ENCODE data around the gene EEF1G. TPM values are rescaled to one million over a fixed set of nuclear protein-coding genes. Genes with fewer than 3 reads are reported as not detected.

EEF1G gene
- total RNA-seq, 2 experiments from 2014 or later, result 878 to 1,201 TPM

DNA sequence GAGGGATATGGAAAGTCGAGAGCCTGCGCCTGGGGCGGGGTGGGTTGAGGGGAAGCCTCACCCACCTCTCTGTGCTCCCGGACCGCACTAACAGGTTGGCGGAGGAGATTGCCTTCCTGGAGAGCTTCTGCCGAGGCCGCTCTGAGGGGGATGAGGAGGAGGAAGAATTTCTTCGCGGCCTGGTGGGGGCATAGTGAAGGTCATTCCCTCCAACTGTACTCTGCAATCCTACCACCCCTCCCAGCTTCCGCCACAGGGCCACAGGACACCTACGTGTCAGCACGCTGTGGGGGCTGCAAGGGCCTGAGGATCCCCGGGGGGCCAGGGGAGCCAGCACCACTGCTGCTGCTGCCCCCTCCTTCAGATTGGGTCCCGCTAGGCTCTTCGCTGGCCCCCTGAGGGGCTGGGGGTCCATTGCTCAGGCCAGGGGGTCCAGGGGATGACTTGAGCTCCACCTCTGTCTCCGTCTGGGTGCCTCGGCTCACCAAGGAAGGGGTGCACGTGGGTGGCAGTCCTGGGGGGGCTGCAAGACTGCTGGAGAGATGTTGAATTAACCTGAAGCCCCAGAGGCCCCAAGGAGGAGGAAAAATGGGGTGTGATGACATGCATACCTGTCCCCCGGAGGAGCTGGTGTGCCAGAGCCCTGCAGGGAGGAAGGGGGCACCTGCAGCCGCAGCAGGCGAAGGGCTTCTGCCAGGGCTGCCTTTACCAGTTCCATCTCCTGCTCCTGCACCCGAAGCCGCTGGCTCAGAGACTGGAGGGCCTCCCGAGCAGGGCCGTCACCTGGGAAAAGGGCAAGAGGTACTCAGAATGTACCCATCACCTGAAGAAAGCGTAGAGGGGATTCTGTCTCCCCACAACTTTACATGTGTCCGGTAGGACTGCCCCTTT lies 37.4 kb upstream of the EEF1G start:
- Mint-ChIP-seq H3K9me3 (ENCODE audit: low read depth) (no peaks in the 10 kb centered on the region), H3K4me3 (peak overlapping the region; percentile 100), H3K36me3 (peaks cover 20% of the 10 kb centered on the region), H3K4me1 (peaks cover 52% of the 10 kb centered on the region), H3K27ac (peak overlapping the region; percentile 99), H3K27me3 (no peaks in the 10 kb centered on the region)
- no peak for DNase-seq
- no peak for ATAC-seq
- CTCF ChIA-PET, result interaction anchor here (0.7 to 4.2 kb wide), 25 partner anchors 10 to 176 kb away, joined by 3 to 54 read pairs (median 4); partner anchors contain the start of genes B3GAT3, C11orf98, CSKMT and GANAB

DNA sequence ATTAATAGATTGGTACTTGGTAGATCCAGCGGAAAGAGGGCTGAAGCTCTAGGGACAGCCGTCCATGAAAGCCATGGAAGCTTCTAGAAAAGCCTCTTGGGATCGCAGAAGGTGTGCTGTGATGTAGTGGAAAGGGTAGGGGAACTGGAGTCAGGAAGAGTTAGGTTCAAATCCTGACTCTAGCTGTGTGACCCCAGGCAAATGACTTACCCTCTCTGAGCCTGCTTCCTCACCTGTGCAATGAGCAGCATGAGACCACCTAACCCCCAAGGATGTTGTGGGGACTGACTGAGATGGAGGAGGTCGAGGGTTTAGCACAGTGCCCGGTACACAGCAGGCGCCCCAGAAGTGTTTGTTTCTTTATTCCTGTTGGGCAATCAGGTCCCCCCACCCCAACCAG lies 36.7 kb upstream of the EEF1G start:
- Mint-ChIP-seq H3K36me3 (peaks cover 21% of the 10 kb centered on the region), H3K27ac (peak overlapping the region; percentile 76), H3K9me3 (ENCODE audit: low read depth) (no peaks in the 10 kb centered on the region), H3K27me3 (no peaks in the 10 kb centered on the region), H3K4me3 (peak overlapping the region; percentile 100), H3K4me1 (peaks cover 53% of the 10 kb centered on the region)
- DNase-seq, result no peak
- CTCF ChIA-PET, result interaction anchor here (1.2 to 4.2 kb wide), 7 partner anchors 11 to 84 kb away, joined by 3 to 54 read pairs (median 9); partner anchors contain the start of genes B3GAT3, GANAB, MTA2 and TUT1
- no peak for ATAC-seq

DNA sequence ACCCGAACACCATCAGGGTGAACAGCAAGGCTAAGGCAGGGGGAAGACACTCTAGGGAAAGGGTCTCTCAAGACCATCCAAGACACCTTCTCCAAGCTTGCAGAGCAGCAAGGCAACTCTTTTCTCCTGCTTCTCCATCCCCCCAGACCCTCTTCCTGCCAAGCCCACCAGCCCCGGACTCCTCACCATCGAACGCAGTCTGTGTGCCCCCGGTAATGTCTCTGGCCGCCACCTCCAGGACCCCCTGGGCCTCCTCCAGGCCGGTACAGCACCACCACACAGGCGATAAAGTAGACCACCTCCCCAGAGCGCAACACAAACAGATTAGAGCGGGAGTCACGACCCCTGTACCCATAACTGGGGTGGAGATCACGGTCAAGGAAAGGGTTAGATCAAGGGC lies 35.1 kb upstream of the EEF1G start:
- ATAC-seq, result no peak
- peaks cover 51% of the 10 kb centered on the region for H3K4me1 Mint-ChIP-seq
- CTCF ChIA-PET, result interaction anchor here (1.0 to 2.0 kb wide), 2 partner anchors 86 to 87 kb away, joined by 3 to 9 read pairs; no protein-coding TSS in a partner anchor
- no peak for DNase-seq
- H3K36me3 Mint-ChIP-seq, result peaks cover 29% of the 10 kb centered on the region
- peak overlapping the region; percentile 12 for H3K27ac Mint-ChIP-seq
- no peaks in the 10 kb centered on the region for H3K27me3 Mint-ChIP-seq
- no peak overlapping the region for H3K4me3 Mint-ChIP-seq
- H3K9me3 Mint-ChIP-seq (ENCODE audit: low read depth), result no peaks in the 10 kb centered on the region

DNA sequence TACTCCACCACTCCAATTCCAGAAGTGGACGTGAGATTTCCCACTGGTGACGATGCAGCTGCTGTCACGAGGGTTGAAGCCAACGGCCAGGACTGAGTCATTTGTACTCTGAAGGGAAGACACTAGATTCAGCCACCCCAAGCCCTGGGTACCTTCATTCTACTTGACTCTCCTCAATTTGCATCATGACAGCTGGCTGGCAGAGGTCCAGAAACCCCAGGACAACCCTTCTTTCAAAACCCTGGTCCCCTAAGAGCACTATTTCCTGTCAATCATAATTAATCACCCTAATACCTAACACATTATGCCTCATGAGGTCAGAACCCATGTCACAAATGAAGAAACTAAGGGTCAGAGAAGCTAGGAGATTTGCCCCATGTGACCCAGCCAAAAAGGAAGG lies 34.0 kb upstream of the EEF1G start:
- H3K27ac Mint-ChIP-seq, result no peak overlapping the region
- no peak overlapping the region for H3K4me3 Mint-ChIP-seq
- H3K9me3 Mint-ChIP-seq (ENCODE audit: low read depth), result no peaks in the 10 kb centered on the region
- peaks cover 52% of the 10 kb centered on the region for H3K4me1 Mint-ChIP-seq
- peaks cover 36% of the 10 kb centered on the region for H3K36me3 Mint-ChIP-seq
- no peaks in the 10 kb centered on the region for H3K27me3 Mint-ChIP-seq
- CTCF ChIA-PET, result interaction anchor here (1.0 to 1.1 kb wide), 2 partner anchors 14 to 88 kb away, joined by 3 read pairs; no protein-coding TSS in a partner anchor
- ATAC-seq (no peak), DNase-seq (no peak)

DNA sequence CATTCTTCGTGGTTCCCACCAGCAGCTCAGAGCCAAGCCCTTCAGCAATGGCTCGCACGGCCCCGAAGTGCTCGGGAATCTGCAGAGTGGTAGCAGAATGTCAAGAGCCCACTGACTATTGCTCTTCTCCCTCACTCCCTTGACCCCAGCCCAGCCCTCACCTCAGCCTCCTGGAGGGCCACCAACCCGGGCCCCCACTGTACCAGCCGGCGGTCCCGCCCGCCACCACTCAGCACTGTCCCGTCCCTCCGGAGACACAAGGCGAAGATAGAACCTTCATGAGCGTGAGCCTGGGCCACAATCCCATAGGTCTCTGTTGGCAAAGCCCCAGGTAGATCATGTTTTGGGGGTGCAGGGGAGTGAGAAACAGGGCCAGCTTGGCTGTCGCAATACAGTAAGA lies 32.2 kb upstream of the EEF1G start:
- CTCF ChIA-PET, result interaction anchor here (1.2 to 1.8 kb wide), 2 partner anchors 15 kb away, joined by 3 to 5 read pairs; partner anchors contain the start of gene TUT1
- no peak for ATAC-seq
- peaks cover 49% of the 10 kb centered on the region for H3K4me1 Mint-ChIP-seq

DNA sequence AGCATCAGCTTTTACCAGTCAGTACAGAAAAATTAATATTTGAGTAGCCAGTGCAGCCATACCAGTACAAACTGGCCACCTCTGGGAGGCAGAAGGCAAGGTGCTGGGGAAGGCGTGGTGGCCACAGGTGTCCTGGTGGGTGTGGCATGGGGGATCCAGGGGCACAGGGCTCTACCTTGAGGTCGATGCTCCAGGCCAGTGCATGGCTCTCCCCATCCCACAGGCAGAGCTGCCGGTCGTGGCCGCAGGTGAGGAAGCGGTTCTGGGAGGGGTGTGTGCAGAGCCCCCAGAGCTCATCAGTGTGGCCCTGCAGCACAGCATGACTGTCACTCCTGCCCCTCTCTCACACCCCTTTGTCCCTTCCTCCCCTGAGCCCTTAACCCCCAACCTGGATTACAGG lies 31.8 kb upstream of the EEF1G start:
- ATAC-seq, result no peak
- CTCF ChIA-PET, result interaction anchor here (1.8 kb wide), 1 partner anchor 14 kb away, joined by 5 read pairs; the partner anchor contains the start of gene TUT1
- peaks cover 38% of the 10 kb centered on the region for H3K36me3 Mint-ChIP-seq
- no peak for DNase-seq
- no peak overlapping the region for H3K4me3 Mint-ChIP-seq
- H3K27ac Mint-ChIP-seq, result no peak overlapping the region
- no peaks in the 10 kb centered on the region for H3K27me3 Mint-ChIP-seq
- H3K4me1 Mint-ChIP-seq, result peaks cover 44% of the 10 kb centered on the region
- H3K9me3 Mint-ChIP-seq (ENCODE audit: low read depth), result no peaks in the 10 kb centered on the region

More for the DNA sequence above, 32.2 kb upstream of the EEF1G start:
- peaks cover 36% of the 10 kb centered on the region for H3K36me3 Mint-ChIP-seq
- DNase-seq, result no peak
- no peaks in the 10 kb centered on the region for H3K9me3 Mint-ChIP-seq (ENCODE audit: low read depth)
- no peak overlapping the region for H3K4me3 Mint-ChIP-seq
- H3K27me3 Mint-ChIP-seq, result no peaks in the 10 kb centered on the region
- H3K27ac Mint-ChIP-seq, result no peak overlapping the region

DNA sequence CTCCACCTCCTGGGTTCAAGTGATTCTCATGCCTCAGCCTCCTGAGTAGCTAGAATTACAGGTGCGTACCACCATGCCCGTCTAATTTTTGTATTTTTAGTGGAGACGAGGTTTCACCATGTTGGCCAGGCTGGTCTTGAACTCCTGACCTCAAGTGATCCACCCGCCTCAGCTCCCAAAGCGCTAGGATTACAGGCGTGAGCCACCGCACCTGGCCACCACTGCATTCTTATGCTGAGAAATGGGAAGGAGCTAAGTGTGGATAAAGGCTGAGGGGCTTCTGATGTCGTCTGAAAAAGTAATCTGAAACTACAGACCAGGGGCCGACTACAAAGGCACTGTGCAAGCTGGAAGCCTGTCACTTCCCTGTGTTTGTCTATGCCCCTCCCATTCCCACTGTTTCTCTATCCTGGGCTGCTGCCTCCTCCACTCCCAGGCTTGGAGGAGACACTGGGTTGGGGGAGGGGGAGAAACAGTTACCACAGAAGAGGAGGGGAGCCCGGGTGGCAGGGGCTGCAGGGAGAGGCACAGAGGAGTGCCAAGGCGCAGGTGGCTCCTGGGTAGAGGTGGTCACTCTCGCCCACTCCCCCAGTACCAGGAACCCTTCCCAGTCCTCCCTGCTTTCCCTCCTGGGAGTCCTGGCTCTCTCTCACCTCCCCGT lies 30.9 kb upstream of the EEF1G start:
- Mint-ChIP-seq H3K27ac (peak overlapping the region; percentile 26), H3K9me3 (ENCODE audit: low read depth) (no peaks in the 10 kb centered on the region), H3K27me3 (no peaks in the 10 kb centered on the region), H3K4me1 (peaks cover 44% of the 10 kb centered on the region), H3K4me3 (no peak overlapping the region), H3K36me3 (peaks cover 43% of the 10 kb centered on the region)
- no peak for DNase-seq
- CTCF ChIA-PET, result interaction anchor here (0.8 to 1.8 kb wide), 3 partner anchors 10 to 89 kb away, joined by 3 to 5 read pairs (median 5); no protein-coding TSS in a partner anchor
- no peak for ATAC-seq

DNA sequence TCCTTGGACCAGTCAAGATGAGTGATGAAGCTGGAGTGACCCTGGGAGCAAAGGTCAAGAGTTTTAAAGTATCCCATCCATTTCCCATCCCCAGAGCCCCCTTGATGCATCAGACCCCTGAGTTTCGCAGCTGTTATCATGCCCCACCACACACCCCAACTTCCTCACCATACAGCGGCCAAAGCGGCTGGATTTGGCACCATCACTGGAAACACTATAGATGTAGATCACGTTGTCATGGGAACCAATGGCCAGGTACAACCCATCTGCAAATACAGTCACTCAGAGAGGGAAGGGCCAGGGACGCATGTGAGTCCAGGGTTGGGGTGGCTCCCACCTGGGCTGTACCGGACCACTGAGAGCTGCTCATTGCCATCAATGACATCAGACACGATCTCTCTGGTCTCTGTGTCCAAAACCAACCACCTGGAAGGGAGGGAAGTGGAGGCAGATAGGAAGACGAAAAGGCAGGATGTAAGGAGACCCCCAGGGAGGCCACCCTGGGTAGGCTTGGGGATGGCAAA lies 30.1 kb upstream of the EEF1G start:
- CTCF ChIA-PET, result interaction anchor here (0.8 to 1.8 kb wide), 6 partner anchors 8 to 179 kb away, joined by 3 to 6 read pairs (median 4); partner anchors contain the start of gene TUT1
- no peaks in the 10 kb centered on the region for H3K9me3 Mint-ChIP-seq (ENCODE audit: low read depth)
- H3K36me3 Mint-ChIP-seq, result peaks cover 47% of the 10 kb centered on the region
- DNase-seq, result no peak
- no peak for ATAC-seq
- no peaks in the 10 kb centered on the region for H3K27me3 Mint-ChIP-seq
- H3K27ac Mint-ChIP-seq, result no peak overlapping the region
- peak overlapping the region; percentile 22 for H3K4me3 Mint-ChIP-seq
- H3K4me1 Mint-ChIP-seq, result peaks cover 46% of the 10 kb centered on the region

DNA sequence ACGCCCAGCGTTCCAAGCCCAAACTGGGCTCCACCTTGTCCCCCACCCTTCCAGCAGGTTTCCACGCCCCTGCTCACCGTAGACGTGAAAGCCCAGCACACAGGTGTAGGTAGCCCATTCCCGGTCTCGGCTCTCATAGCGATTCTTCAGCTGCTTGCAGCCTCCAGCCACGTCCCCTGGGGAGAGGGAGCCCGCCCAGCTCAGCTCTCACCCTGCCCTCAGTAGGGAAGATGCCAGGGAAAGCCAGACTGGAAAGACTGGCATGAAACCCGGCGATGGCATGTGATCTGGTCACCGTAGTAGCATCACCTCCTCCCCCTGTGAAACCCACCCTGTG lies 29.3 kb upstream of the EEF1G start:
- CTCF ChIA-PET, result interaction anchor here (1.1 to 1.8 kb wide), 5 partner anchors 9 to 178 kb away, joined by 3 to 6 read pairs (median 5); partner anchors contain the start of gene TUT1
- H3K9me3 Mint-ChIP-seq (ENCODE audit: low read depth), result no peaks in the 10 kb centered on the region
- H3K27ac Mint-ChIP-seq, result peak overlapping the region; percentile 24
- H3K4me3 Mint-ChIP-seq, result peak overlapping the region; percentile 22
- ATAC-seq, result no peak
- no peak for DNase-seq
- peaks cover 48% of the 10 kb centered on the region for H3K4me1 Mint-ChIP-seq
- H3K36me3 Mint-ChIP-seq, result peaks cover 53% of the 10 kb centered on the region
- H3K27me3 Mint-ChIP-seq, result no peaks in the 10 kb centered on the region

DNA sequence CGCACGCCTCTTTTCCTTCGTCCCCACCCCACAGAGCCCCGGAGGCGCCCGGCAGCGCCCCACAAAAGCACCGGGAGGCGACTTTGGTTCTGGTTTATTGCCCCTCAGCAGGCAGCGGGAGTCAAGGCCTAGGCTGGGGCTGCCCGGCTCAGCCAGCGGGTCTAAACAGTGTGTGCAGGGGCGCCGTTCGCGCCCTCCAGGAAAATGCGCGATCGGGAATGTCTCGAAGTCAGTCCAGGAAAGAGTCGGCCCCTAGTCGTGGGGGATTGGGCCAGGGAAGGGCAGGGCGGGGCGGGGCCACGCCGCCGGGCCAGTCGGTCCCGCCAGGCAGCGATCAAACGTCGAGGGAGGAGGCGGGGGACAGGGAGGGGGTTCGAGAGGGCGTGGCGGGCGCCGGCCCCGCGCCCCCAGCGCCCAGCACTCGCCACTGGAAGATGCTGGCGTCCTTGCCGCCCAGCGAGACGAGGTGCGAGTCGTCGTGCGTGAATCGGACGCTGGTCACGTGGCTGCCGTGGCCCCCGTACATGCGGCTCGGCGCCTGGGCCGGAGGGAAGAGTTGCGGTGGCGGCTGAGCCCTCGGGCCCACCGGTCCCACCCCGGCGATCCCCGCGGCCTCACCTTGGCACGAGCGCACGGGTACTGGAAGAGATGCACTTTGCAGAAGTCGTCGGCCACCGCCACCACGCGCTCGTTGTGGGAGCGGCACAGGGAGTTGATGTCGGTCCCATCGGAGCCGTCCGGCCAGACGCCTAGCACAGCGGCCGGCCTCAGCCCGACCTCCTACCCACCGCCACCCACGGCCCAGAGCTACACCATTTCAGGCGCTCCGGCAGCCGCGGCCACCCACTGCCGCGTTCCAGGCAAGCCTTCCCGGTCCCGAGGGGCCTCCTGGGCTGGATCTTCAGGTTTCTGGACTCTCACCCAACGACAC lies 28.7 kb upstream of the EEF1G start:
- ATAC-seq, result no peak
- CTCF ChIA-PET, result interaction anchor here (0.7 to 4.9 kb wide), 15 partner anchors 9 to 125 kb away, joined by 3 to 34 read pairs (median 4); partner anchors contain the start of genes B3GAT3, C11orf98, CSKMT and EML3
- H3K4me1 Mint-ChIP-seq, result peaks cover 48% of the 10 kb centered on the region
- DNase-seq, result no peak
- H3K27me3 Mint-ChIP-seq, result no peaks in the 10 kb centered on the region
- no peaks in the 10 kb centered on the region for H3K9me3 Mint-ChIP-seq (ENCODE audit: low read depth)
- H3K27ac Mint-ChIP-seq, result peak overlapping the region; percentile 94
- H3K36me3 Mint-ChIP-seq, result peaks cover 56% of the 10 kb centered on the region
- H3K4me3 Mint-ChIP-seq, result peak overlapping the region; percentile 97

DNA sequence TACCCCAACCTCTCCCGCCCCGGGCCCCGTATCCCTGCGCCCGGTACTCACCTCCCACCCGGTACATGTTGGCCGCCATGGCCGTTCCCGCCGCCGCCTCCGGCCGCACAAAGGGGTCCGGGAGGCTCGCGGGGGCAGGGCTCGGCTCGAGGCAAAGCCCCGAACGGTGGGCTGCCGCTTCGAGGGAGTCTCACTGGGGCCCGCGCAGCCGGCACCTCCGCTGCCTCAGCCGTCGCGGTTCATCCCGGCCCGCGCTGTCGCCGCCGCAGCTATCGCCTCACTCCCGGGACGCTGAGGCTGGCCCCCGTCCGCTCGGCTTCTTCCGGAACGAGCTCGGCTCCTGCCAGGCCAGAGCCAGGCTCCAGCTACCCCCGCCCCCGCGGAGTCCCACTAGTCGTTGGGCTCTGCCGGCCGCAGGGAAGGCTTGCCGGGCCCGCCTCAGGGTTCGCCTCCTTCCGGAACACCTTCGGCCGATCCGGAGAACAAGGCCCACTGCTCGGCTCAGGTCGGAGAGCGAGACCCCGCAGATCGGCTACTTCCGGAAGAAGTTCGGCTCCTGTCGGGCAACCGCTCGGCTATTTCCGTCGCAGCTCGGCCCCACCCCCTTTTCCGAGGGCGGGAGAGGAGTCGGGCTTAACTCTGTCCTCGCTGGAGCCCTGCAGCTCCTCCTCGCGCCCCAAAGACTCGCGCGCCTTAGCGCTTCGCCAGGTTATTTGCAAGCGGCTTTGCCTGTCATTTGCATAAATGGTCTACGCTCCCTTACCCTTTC lies 27.9 kb upstream of the EEF1G start, which contains the start of gene MTA2:
Gene MTA2 (minus strand): TSS at position 494 of the 769 bp plus-strand sequence. CDS start 415 bp downstream, at position 79.
- peak; percentile 99 for DNase-seq
- Mint-ChIP-seq H3K9me3 (ENCODE audit: low read depth) (no peaks in the 10 kb centered on the region), H3K4me3 (peak within 1 kb of the TSS; percentile 97), H3K27me3 (no peaks in the 10 kb centered on the region), H3K4me1 (peaks cover 54% of the 10 kb centered on the region), H3K27ac (peak within 1 kb of the TSS; percentile 94), H3K36me3 (peaks cover 61% of the 10 kb centered on the region)
- CTCF ChIA-PET, result interaction anchor here (0.6 to 4.9 kb wide), 18 partner anchors 9 to 126 kb away, joined by 3 to 34 read pairs (median 4); partner anchors contain the start of genes B3GAT3, C11orf98, CSKMT and EML3
- peak; percentile 89 for ATAC-seq

All from activated CD8-positive, alpha-beta memory T cell treated with anti-CD3 and anti-CD28 coated beads, Interleukin-2, amount 10 ng/mL, durations not matched to agents 7 days and 5 days (primary cell).